ENCODE results near the gene PARD6G. TPM values are rescaled to one million over a fixed set of nuclear protein-coding genes. Genes with fewer than 3 reads are reported as not detected.

Gene PARD6G
- total and polyA plus RNA-seq, 7 donors = 1.2 to 13.0 (median 7.8) TPM; not detected in 1

- no peaks in the 10 kb centered on the region for H3K9me3 ChIP-seq
- 90% methylated on average over 20 of the region's 20 CpGs for WGBS, 2 donors
- DNase-seq = no peak
- no peaks in the 10 kb centered on the region for H3K4me1 ChIP-seq
- H3K27me3 ChIP-seq = no peaks in the 10 kb centered on the region
- intact Hi-C loops (cut with DNase I) = no loop called here
- no peak overlapping the region for H3K27ac ChIP-seq
- no peaks in the 10 kb centered on the region for H3K36me3 ChIP-seq
- TF ChIP-seq EP300 (IDR thresholded peaks at IDR 0.05) (no peak), POLR2A (IDR thresholded peaks at IDR 0.05) (no peak), POLR2AphosphoS5 (IDR thresholded peaks at IDR 0.05) (no peak), CTCF (IDR thresholded peaks at IDR 0.05) (no peak)
- no peak overlapping the region for H3K4me3 ChIP-seq
Observed at GRCh38 chr18:80188643-80189530, 58.4 kb downstream of the PARD6G start.

GRCh38 chr18:80187956-80188642 is 59.2 kb downstream of the PARD6G start:
- TF ChIP-seq POLR2AphosphoS5 (IDR thresholded peaks at IDR 0.05) (no peak), EP300 (IDR thresholded peaks at IDR 0.05) (no peak), POLR2A (IDR thresholded peaks at IDR 0.05) (no peak), CTCF (IDR thresholded peaks at IDR 0.05) (no peak)
- no peaks in the 10 kb centered on the region for H3K4me1 ChIP-seq
- DNase-seq = no peak
- intact Hi-C loops (cut with DNase I) = no loop called here
- no peaks in the 10 kb centered on the region for H3K9me3 ChIP-seq
- H3K4me3 ChIP-seq = no peak overlapping the region
- H3K27ac ChIP-seq = no peak overlapping the region
- no peaks in the 10 kb centered on the region for H3K36me3 ChIP-seq
- WGBS, 2 donors = 87 to 93% methylated on average over 19 of the region's 19 CpGs
- H3K27me3 ChIP-seq = no peaks in the 10 kb centered on the region

- Histone ChIP-seq H3K9me3 (no peaks in the 10 kb centered on the region), H3K27me3 (no peaks in the 10 kb centered on the region), H3K4me1 (no peaks in the 10 kb centered on the region), H3K4me3 (no peak overlapping the region), H3K36me3 (no peaks in the 10 kb centered on the region), H3K27ac (no peak overlapping the region)
- DNase-seq = no peak
- WGBS, 2 donors = 95 to 97% methylated on average over 12 of the region's 12 CpGs
- intact Hi-C loops (cut with DNase I) = no loop called here
- TF ChIP-seq EP300 (IDR thresholded peaks at IDR 0.05) = no peak
- TF ChIP-seq CTCF (IDR thresholded peaks at IDR 0.05) = no peak
- no peak for TF ChIP-seq POLR2A (IDR thresholded peaks at IDR 0.05)
- TF ChIP-seq POLR2AphosphoS5 (IDR thresholded peaks at IDR 0.05) = no peak
Observed at GRCh38 chr18:80185545-80185944, 61.8 kb downstream of the PARD6G start.

- 95 to 96% methylated on average over 26 of the region's 26 CpGs for WGBS, 2 donors
- intact Hi-C loops (cut with DNase I) = no loop called here
- H3K27ac ChIP-seq = no peak overlapping the region
- no peaks in the 10 kb centered on the region for H3K4me1 ChIP-seq
- H3K27me3 ChIP-seq = no peaks in the 10 kb centered on the region
- H3K9me3 ChIP-seq = no peaks in the 10 kb centered on the region
- TF ChIP-seq EP300 (IDR thresholded peaks at IDR 0.05) (no peak), CTCF (IDR thresholded peaks at IDR 0.05) (no peak), POLR2A (IDR thresholded peaks at IDR 0.05) (no peak), POLR2AphosphoS5 (IDR thresholded peaks at IDR 0.05) (no peak)
- no peak overlapping the region for H3K4me3 ChIP-seq
- no peaks in the 10 kb centered on the region for H3K36me3 ChIP-seq
- no peak for DNase-seq
Observed at GRCh38 chr18:80184243-80184772, 63.0 kb downstream of the PARD6G start.

Data from sigmoid colon (tissue), 7 donors.